Stimulated activated CD4-positive, alpha-beta T cell treated with anti-CD3 and anti-CD28 coated beads, Interleukin-4, amount 100 ng/mL, for 24 hours (primary cell): ENCODE measurements around the gene NTNG2.

ENCODE experiments used
- DNase-seq: peaks from one replicate; pipeline ENCODE4 v3.0.0-alpha.2; 2020

NTNG2 gene

DNA sequence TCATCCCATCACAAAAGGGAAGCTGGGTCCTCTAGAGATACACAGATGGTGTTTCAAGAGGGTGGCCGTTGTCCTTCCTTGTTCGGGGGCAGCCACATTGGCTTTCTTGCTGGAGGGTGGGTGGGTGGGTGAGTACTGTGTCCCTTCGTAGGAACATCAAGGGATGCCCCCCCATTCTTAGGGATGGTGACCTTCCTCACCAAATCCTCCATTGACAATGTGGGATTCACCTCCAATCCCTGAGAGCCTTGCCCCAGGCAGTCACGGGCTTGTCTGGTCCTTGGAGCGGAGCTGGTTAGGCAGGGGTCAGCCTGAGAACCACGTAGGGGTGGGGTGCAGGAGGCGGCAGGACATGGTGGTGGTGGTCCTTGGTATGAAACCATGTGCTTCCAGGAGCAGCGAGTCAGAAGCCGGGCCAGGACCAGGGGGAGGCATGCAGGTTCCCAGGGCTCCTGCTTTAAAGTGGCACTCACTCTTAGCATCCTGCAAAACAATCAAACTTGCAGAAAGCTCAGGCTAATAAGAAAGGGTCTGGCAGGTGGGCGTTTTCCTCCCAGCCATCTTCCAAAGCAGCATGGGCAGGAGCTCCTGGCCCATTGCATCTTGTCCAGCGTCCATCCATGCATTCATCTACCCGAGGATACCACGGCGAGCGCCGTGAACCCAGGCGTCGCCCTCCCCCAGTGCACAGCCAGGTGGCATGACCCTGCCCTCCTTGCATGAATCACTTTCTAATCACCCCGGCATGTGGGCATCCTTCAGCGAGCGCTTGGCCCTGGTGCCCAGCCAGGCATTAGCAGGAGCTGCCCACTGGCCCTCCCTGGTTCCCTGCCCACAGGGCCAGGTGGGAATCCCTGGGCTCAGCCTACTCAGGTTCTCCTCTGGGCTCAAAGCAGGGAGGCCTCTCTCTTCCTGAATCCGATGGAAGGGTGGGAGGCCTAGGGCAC, 76.4 kb downstream of the NTNG2 start:
- DNase-seq, result no peak

DNA sequence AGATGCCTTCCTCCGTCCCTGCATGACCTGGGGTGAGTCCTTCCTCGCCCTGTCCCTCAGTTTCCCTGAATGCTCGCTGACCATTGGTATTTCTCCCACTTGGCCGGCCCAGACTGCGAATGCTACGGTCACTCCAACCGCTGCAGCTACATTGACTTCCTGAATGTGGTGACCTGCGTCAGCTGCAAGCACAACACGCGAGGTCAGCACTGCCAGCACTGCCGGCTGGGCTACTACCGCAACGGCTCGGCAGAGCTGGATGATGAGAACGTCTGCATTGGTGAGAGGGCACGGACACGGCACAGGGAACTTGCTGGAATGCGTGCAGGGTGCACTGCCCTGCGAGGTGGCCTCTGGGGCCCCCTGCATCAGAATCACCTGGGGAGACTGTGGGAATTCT, 77.1 kb downstream of the NTNG2 start:
- no peak for DNase-seq

DNA sequence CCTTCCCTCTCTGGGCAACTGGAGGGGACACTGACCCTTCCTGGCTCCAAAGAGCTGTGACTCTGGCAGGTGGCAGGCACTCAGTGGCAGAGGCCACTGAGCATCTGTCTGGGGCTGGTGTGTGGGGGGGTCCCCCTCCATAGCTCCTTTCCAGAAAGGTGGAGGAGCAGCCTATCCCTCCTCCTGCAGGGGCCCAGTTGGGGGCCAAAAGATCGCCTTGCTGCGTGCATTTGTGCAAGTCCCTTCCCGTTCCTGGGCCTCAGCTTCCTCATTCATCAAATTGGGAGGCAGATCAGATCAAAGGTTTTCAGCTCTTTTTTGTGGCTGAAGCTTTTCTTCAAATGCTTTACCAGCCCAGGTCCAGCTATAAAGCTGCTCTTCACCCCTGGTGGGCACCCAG, 77.7 kb downstream of the NTNG2 start:
- DNase-seq, result no peak

DNA sequence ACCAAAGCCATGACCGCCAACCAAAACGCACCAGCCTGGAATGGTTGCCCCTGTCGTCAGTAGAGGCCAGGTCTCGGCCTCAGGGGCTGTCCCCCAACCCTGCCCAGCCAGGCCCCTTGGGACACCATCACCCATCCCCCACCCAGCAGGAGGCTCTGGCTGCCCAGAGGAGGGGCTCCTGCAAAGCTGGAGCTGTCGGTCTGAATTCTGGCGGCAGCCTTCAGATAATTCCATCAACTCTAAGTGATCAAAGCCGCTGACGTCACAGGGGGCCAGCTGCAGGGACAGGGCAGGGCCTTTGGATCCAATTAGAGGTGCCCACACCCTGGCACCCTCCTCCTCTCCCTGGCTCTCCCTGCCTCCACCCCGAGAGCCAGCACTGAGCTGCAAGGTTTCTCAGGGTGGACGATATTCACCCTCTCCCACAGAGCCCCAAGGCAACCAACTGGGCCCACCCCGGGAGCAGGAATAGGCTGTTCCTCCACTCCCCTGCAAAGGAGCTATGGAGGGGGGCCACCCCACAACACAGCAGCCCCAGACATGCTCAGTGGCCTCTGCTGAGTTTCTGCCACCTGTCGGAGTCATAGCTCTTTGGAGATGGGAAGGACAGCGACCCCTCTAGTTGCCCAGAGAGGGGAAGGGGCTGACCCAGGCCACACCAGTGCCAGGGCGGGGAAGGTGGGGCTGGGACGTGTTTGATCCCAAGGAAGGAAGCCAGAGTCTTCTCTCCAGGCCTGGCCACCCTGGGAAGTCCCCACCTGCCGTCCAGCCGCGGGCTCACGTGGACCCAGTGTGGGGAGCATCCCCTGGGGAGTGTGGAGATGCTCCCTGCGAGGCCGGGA, 78.4 kb downstream of the NTNG2 start:
- no peak for DNase-seq

DNA sequence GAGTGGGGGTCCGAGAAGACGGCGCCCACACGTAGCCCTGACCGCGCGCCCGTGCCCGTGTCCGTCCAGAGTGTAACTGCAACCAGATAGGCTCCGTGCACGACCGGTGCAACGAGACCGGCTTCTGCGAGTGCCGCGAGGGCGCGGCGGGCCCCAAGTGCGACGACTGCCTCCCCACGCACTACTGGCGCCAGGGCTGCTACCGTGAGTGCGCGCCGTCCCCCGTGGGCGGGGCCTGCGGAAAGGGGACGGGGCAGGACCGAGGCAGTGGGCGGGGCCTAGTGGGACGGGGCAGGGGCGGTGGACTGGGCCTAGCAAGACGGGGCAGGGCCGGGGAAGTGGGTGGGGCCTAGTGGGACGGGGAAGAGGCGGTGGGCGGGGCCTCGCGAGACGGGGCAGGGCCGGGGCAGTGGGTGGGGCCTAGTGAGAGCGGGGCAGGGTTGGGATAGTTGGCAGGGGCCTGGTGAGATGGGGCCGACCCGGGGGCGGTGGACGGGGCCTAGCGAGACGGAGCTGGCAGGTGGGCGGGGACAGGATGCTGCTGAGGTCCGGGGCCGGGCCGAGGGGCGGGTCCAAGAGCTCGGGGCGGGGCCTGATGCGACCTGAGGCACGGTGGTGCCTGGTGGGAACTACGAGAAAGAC, 79.1 kb downstream of the NTNG2 start:
- peak; percentile 96 for DNase-seq

DNA sequence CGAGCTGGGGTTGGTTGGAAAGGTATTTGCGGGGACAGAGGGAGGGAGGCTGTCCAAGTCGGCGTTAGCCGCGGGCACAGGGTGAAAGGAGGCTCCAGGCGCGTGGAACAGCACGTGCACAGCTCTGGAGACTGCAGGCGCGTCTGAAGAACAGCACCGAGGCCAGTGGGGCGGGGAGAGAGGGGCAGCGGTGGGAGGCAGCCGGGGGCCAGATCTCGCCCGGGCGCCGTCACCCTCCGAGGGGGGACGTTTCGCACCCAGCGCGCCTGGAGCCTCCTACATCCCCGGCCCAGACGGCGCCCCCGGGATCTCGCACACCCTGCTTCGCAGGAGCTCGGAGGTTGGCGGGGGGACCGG, 79.6 kb downstream of the NTNG2 start:
- no peak for DNase-seq

DNA sequence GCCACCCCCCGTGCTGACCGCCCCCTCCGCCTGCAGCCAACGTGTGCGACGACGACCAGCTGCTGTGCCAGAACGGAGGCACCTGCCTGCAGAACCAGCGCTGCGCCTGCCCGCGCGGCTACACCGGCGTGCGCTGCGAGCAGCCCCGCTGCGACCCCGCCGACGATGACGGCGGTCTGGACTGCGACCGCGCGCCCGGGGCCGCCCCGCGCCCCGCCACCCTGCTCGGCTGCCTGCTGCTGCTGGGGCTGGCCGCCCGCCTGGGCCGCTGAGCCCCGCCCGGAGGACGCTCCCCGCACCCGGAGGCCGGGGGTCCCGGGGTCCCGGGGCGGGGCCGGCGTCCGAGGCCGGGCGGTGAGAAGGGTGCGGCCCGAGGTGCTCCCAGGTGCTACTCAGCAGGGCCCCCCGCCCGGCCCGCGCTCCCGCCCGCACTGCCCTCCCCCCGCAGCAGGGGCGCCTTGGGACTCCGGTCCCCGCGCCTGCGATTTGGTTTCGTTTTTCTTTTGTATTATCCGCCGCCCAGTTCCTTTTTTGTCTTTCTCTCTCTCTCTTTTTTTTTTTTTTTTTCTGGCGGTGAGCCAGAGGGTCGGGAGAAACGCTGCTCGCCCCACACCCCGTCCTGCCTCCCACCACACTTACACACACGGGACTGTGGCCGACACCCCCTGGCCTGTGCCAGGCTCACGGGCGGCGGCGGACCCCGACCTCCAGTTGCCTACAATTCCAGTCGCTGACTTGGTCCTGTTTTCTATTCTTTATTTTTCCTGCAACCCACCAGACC, 80.2 kb downstream of the NTNG2 start:
- DNase-seq, result peak; percentile 45

DNA sequence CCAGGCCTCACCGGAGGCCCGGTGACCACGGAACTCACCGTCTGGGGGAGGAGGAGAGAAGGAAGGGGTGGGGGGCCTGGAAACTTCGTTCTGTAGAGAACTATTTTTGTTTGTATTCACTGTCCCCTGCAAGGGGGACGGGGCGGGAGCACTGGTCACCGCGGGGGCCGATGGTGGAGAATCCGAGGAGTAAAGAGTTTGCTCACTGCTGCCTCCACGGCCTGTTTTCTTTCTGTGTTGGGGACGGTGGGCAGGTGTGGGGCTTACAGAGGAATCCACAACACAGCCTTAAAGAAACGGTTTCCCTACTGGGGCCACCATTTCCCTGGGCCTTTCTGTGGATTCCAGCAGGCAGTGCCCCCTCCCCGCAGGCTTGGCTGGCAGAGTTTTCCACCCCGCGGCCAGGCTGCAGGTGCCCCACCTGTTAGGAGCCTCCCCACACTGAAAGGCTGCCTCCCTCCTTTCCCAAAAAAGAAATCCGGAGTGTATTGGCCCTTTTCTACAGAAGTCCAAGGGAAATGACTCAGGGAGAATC, 80.8 kb downstream of the NTNG2 start:
- no peak for DNase-seq

DNA sequence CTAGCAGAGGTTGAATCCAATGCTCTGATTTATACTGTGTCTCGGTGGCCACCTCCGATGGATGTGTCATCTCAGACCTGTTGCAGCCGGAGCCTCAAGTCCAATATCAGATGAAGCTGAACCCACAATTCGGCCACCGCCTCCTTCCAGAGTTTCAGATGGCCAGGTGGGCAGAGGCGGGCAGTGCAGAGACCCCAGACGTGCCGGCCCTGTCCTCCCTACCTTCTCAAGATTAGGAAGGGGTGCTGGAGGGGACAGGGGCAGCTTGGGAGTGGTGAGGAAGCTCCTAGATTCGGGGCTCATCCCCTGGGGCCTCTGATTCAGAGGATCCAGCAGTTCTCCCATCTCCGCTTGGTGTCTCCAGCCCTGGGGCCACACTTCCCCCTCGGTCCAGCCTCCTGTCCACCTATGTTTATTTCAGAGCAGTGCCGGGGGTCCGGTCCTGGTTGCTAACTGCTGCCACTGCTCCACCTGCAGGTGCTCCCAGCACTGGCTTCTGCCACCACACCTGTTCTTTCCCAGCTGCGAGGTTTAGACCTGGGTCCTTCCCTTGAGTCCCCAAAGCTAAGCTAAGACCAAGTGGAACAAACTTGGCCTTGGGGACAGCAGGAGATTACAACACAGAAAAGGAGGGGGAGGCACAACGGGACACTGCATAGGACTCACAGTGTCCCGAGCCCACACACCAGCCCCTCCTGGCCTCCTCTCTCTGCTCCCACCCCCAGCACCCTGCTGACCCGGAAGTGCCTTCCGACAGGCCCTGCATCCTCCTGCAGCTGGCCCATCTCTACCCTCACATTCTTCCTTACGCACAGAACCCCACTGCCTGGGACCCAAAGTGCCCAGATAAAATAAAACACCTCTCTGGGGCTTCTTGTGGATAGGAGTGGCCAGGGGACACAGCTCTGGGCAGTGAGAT, 81.6 kb downstream of the NTNG2 start:
- no peak for DNase-seq

DNA sequence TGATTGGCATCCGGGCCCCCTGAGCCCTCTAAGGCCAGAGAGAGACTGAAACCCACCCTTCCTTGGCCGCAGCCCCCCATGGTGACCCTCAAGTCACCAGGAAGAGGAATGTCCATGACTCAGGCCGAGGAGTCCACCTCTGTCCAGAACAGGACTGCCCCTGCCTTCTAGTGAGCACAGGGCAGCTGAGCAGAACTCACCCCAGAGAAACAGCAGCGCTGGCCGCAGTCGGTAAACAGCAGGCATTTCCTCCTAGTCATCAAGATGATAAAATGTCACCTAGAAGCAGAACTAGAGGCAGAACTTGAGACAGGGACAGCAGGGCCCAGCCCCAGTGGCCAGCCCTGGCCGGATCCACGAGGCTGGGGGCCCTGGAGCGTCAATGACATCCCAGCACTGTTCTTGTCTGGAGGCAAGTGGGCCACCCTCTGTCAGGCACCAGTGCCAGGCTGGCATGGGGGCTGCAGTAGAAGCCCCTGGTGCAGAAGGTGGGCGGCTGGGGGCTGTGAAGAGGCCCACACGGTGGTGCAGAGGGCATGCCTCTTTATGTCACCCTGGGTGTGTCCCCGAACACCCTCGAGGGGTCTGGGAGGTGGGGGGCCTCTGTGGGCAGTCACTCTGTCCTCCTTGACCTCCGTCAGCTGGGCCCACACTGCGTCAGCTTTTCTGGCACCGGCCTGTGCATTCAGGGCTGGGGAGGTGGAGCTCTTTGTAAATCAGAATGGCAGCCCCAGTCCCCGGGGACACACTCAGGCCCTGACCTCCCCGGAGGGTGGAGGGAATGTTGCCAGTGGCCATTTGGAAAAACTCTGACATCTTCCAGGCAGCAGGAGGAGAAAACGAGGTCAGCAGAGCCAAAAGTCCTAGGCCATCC, 83.0 kb downstream of the NTNG2 start:
- DNase-seq, result no peak

DNA sequence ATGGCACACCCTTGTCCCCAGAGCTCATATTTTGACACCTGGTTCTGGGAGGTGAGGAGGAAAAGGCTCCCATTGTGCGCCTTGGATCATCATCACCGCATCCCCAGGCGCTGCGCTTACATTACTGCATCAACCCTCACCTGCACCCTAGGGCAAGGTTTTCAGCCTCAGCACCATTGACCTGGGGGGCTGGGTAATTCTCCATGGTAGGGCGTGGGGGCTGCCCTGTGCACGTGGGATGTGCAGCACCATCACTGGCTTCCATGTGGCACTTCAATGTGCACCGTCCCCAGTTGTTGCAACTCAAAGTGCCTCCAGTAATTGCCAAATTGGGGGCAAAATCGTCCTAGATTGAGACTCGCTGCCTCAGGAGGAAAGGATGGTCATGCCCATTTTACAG, 83.6 kb downstream of the NTNG2 start:
- DNase-seq, result no peak

DNA sequence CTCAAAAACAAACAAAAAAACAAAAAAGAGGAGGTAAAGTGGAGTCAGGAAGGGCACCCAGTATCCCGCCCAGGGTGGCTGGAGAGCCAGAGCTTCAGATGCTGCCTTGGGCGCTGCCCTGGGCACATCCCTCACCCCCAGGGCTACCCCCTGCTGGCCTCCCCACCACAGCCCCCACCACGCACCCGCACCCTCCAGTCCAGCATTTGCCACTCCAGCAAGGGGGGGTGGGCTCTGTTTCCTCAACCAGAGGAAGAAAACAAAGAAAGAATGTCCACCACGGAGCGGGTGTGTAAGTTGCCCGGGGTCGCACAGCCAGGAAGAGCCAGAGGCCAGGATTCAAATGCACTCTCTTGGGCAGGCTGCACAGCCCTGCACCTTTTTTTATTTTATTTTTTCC, 86.1 kb downstream of the NTNG2 start:
- DNase-seq, result no peak

DNA sequence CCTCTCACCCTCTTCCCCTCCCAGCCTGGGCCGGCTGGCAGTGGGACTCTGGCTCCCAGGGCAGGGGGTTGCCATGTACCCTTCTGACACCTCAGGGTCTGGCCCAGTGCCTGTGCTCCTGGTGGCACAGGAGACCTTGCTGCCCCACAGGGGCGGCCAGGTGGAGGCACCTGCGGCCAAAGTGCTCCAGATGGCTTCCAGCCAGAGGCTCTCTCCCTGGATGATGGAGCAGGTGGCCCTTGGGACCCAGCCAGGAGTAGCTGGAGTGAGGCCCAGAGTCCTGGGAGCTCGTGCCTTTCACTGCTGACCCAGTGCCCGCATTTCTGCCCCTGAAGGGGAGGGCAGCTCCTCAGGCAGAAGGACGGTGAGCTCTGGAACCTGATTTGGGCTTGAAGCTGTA, 87.3 kb downstream of the NTNG2 start:
- no peak for DNase-seq

DNA sequence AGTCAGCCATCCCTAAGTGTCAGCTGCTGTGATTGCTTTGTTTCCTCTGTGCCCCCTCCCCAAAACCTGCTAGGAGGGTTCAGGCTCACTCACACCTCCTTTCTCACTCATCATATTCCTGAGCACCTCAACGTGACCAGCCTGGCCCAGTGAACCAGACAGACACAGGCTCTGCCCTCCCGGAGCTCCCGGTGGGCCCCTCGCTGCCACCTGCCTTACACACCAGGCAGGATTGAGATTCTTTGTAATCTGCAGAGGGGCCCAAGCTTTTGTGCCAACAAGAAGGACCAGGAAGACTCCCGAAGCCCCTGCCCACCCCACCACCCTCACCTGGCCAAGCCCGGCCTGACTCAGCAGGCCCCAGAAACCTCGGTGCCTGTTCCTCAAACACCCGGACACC, 87.8 kb downstream of the NTNG2 start:
- DNase-seq, result no peak

DNA sequence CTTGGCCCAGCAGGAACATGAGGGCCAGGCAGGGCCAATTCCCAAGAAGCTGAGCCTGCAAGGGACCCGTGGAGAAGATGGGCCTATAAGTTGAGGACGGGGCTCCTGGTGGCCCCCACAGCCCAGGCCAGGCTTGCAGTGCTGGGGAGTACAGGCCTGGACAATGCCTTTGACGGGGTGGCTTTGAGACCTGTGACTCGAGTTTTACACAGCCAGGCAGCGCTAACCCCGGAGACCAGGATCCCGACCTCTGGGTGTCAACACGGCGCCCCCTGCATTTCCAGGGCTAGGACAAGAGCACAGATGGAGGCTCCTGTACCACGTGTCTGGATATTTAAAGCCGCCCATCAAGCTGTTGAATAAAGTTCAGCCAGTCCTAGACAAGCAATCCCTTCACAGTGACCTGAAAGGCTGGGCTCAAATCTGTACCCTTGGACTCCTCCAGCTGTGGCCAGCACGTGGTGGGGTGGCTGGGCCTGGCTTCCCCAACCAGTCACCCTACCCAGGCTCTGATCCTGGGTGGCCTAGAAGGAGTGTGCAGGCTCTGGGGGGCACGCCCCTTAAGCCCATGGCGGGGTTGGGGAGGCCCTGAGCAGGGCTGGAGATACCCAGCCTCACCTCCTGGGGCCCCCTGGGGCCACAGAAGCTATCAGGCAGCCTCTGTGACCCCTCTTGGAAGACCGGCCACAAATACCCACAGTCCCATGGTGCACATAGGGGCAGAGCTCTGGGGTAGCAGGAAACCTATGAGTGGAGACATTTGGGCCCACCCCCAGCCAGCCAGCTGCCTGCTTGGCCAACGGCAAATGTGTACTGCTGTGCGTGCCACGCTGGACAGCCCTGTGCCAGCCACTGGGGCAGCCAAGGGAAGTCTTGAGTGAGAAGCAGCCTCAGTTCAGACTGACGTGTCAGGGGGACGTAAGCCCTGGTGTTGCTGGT, 88.7 kb downstream of the NTNG2 start:
- no peak for DNase-seq

DNA sequence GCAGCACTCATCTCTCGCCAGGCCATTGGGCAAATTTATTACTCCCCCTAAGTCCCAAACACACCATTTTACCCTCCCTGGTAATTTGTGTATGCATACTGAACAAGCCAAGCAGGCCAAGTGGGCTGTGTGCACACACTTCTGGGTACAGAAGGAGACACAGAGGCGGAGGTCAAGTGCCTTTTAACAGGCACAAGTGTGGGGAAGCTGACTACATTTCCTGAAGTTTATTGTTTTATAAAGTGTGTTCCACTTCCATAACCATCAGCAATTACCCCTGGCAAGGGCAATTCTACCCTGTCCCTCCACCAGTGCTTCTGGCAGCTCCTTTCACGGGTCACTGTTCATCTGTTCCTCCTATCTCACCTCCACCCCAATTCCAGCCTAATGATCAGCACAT, 99.0 kb downstream of the NTNG2 start:
- DNase-seq, result no peak

DNA sequence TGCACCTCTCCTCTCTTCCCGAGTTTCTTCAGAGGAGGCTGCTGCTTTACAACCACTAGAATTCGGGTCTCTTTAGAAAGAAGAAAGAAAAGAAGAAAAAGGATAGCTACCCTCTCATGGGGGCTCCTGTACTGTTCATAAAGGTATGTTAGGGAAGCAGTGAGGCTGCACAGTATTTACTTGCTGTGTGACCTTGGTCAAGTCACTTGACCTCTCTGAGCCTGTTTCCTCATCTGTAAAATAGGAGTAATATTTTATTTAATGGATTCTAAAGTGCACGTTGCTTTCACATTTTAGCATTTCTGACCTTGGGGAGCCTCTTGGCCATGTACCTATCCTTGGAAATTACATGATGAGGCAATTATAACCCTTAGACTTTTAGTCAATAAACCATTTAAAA, 104.2 kb downstream of the NTNG2 start:
- no peak for DNase-seq

DNA sequence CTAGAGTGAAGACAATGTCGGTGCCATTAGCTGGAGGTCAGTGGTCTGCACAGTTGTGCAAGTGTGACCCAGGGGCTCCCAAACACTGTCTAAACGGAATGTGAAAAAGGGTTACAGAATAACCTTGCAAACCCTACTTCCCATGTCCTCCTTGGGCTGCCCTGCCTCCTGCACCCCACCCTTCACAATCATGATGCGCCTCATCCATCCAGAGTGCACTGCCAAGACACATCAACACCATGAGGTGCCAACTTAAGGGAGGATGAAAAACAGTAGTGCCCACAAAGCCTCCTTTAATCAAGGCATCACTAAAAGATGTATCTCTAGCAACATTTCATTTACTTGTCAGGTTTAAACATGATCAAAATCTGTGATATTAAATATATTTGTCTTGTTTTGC, 105.8 kb downstream of the NTNG2 start:
- DNase-seq, result no peak

DNA sequence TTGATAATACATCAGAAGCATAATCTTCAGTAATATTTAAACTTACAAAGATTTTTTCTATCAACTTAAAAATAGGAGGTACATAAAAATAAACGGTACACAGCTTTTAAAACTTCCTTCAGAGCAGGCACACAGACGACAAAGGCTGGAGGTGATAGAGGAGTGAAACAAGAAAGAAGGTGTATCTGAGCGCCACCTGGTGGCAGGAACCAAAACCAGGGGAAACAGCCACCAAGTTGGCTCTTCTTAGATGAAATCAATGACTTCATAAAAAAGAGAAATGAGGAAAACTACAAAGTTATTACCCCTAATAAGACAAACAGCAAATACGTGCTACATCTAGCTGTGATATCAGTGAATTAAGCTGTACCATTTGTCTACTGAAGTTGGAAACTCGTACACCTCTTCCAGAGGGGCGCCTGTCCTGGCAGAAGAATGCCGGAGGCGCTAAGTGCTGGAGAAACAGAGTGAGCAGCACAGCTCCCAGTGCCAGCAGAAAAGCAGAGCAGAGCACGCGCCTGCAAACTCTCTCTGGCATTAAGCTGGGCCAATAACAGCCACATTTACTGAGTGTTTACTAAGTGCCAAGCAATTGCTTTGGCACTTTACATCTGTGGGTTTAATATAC, 107.0 kb downstream of the NTNG2 start:
- peak; percentile 60 for DNase-seq
